Activated naive CD8-positive, alpha-beta T cell treated with anti-CD3 and anti-CD28 coated beads for 36 hours (primary cell): ENCODE measurements around the gene COL21A1. TPM values are rescaled to one million over a fixed set of nuclear protein-coding genes. Genes with fewer than 3 reads are reported as not detected.
"Not testable (repeated sequence)": the region's sequence is repeated elsewhere in the genome, so short reads cannot be mapped to it uniquely, and the experiment has no call there.

Experiments used
- DNase-seq: peaks from one replicate; pipeline ENCODE4 v3.0.0; 2021
- H3K27ac Mint-ChIP-seq: one replicate; pipeline ENCODE4 v1.8.0; 2022; ENCODE audit warnings: mild to moderate bottlenecking, moderate library complexity, mixed read lengths
- H3K27me3 Mint-ChIP-seq: one replicate; pipeline ENCODE4 v1.8.0; 2022; ENCODE audit warnings: mild to moderate bottlenecking, mixed read lengths
- H3K36me3 Mint-ChIP-seq: one replicate; pipeline ENCODE4 v1.8.0; 2021; ENCODE audit warnings: mild to moderate bottlenecking, mixed read lengths
- H3K4me1 Mint-ChIP-seq: one replicate; pipeline ENCODE4 v1.8.0; 2021; ENCODE audit warnings: mixed read lengths
- H3K4me3 Mint-ChIP-seq: one replicate; pipeline ENCODE4 v1.8.0; 2022; ENCODE audit warnings: mild to moderate bottlenecking, moderate library complexity, mixed read lengths
- H3K9me3 Mint-ChIP-seq: one replicate; pipeline ENCODE4 v1.8.0; 2022; ENCODE audit warnings: mixed read lengths
- total RNA-seq, 2 experiments: library from RNA; stranded (reverse); gene quantifications; one replicate each; pipeline ENCODE4 v1.2.3, GENCODE V29; 2021

The COL21A1 gene
- total RNA-seq, 2 experiments from 2014 or later = not detected

DNA sequence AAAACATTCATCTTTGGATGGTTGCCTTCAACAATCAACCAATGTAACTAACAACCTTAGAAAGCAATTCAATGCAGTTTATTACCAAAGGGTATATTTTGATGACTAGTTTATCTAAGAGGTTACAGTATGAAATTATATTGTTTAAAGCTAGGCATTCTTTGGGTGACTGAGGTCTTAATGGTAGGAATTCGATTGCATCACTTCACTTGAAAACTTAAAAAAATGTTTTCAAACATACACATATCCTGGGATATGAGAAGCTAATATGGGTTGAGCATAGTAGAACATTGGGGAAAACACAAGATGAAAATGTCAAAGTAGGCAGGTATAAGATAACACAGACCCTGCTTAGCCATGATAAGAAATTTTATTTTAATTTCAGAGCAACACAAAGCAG is 227.4 kb downstream of the COL21A1 start:
- Mint-ChIP-seq H3K36me3 (no peaks in the 10 kb centered on the region), H3K4me3 (no peak overlapping the region), H3K27me3 (no peaks in the 10 kb centered on the region), H3K4me1 (no peaks in the 10 kb centered on the region), H3K27ac (no peak overlapping the region), H3K9me3 (peaks cover 6% of the 10 kb centered on the region)
- no peak for DNase-seq

DNA sequence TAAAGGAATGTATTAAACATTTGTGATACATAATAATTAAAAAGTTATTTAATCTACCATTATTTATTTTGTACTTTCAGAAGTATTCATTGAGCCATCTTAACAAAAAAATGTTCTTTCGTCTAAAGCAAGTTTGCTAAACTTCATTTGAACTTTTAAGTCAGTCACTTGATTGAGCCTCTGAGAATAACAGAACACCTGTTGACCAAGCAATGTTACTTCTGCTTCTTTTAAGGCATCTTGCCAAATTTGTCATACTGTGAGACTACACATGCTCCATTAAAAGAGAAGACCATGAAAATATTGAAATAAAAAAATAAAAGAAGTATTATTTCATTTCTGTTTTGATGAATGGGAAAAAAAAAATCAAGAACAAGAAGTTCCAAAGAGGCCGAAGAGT is 230.2 kb downstream of the COL21A1 start:
- no peak for DNase-seq
- no peak overlapping the region for H3K4me3 Mint-ChIP-seq
- no peaks in the 10 kb centered on the region for H3K27me3 Mint-ChIP-seq
- no peaks in the 10 kb centered on the region for H3K36me3 Mint-ChIP-seq
- H3K27ac Mint-ChIP-seq = no peak overlapping the region
- H3K4me1 Mint-ChIP-seq = no peaks in the 10 kb centered on the region
- H3K9me3 Mint-ChIP-seq = peaks cover 5% of the 10 kb centered on the region

GRCh38 chr6:56014039-56014438 is 233.3 kb downstream of the COL21A1 start:
- H3K36me3 Mint-ChIP-seq, DNase-seq, H3K27ac Mint-ChIP-seq, H3K4me3 Mint-ChIP-seq, H3K4me1 Mint-ChIP-seq, H3K9me3 Mint-ChIP-seq, H3K27me3 Mint-ChIP-seq: not testable (repeated sequence)

DNA sequence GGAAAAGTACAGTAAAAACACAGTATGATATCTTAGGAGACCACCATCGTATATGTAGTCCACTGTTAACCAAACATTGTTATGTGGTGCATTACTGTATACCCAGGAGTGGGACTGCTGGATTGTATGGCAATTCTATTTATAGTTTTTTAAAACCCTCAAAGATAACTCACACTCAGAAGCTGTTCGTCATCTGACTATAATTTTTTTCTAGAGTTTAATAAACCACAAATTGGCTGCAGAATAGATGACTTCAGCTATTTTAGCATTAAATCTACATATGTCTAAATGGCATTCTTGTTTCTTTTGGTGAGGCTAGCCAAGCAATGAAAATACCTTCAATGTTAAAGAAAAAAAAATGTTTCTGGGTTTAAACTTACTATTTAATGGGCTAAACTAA is 237.7 kb downstream of the COL21A1 start:
- H3K27me3 Mint-ChIP-seq = no peaks in the 10 kb centered on the region
- no peaks in the 10 kb centered on the region for H3K9me3 Mint-ChIP-seq
- H3K27ac Mint-ChIP-seq = no peak overlapping the region
- no peak for DNase-seq
- H3K4me3 Mint-ChIP-seq = no peak overlapping the region
- no peaks in the 10 kb centered on the region for H3K36me3 Mint-ChIP-seq
- H3K4me1 Mint-ChIP-seq = no peaks in the 10 kb centered on the region
